Fibroblast of skin of abdomen (primary cell): ENCODE measurements around the gene BCO1. TPM values are rescaled to one million over a fixed set of nuclear protein-coding genes. Genes with fewer than 3 reads are reported as not detected.
"Not testable (repeated sequence)": the region's sequence is repeated elsewhere in the genome, so short reads cannot be mapped to it uniquely, and the experiment has no call there.

ENCODE experiments used
- DNase-seq: peaks from one replicate; pipeline ENCODE4 v3.0.0-alpha.2; 2013
- polyA plus RNA-seq, 2 experiments: library from polyadenylated mRNA; unstranded; fragments of 120-200 nt; gene quantifications; one replicate each; pipeline ENCODE4 v1.2.1, GENCODE V29; 2013; ENCODE audit not compliant: insufficient read length in 2 of 2

The BCO1 gene
- polyA plus RNA-seq (2013, experiment 1 of 2; ENCODE audit: insufficient read length) = not detected
- polyA plus RNA-seq (2013, experiment 2 of 2; ENCODE audit: insufficient read length) = not detected

- peak; percentile 59 for DNase-seq
Measured at GRCh38 chr16:81238296-81239011, at the start of gene BCO1. BCO1 (plus strand) TSS chr16:81238689; CDS start chr16:81238909, 220 bp downstream.

- no peak for DNase-seq
Measured at GRCh38 chr16:81189100-81189664, 49.3 kb upstream of the BCO1 start.

DNA sequence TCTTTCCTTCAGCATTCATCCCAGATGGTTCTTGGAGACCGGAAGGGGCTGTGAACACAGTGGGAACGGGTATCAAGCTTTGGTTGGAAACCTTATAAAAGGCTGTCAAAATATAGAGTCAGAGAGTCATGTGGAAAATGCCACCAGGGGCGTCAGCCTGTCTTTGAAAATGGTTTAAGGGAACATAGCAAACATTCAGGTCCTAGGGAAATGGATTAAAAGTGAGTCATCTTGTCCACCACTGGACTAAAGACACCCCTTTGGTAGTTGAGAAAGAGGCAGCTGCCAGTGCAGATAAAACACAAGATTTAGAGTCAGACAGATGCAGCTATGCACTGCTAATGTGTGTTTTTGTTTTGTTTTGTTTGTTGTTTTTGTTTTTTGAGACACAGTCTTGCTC is 47.8 kb upstream of the BCO1 start:
- peak; percentile 47 for DNase-seq

DNA sequence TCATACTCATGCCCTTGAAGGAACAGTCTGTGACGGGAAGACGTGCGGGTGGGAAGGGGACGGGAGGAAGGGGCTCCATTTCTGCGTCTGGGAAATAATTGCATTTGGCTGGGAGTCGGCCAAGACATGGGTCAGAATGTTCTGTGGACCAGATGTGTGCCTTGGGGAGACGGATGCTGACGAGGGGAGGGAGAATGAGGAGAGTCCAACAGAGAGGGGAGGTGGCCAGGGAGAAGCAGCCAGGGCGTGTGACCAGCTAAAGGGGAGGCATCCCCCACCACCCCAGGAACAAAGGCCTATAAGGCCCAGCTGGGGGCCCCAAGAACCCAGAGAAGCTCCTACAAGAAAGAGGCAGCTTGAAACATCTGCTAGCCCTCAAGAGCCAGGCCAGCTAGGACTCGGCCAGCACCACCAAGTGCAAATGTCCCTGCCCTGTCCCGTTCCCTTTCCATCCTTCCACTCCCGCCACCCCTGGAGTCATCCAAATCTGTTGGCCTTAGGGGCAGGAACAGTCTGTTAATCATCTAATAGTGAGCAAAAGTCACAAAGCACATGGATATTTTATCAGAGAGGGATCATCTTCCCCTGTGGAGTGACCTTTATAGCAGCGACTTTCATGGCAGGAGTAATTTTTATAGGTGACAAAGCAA is 42.5 kb upstream of the BCO1 start:
- DNase-seq = no peak

GRCh38 chr16:81198635-81199034 is 39.9 kb upstream of the BCO1 start:
- DNase-seq = no peak

DNA sequence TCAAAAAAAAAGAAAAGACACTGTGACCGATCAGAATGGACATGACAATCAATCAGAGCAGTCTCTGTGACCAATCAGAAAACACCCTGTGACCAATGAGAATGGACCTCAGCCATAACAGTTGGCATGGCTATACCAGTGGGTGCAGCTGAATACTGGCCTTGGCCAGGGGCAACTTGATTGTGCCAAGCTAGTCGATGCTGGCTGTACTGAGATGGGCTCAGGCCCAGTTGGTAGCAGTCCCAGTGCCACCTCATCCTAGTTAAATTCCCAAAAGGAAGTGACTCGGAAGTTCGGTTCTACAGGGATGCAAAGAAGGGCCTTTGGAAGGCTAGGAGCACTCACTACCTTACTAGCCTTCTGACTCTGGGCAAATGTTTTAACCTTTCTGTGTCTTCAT is 37.2 kb upstream of the BCO1 start:
- DNase-seq = no peak

DNA sequence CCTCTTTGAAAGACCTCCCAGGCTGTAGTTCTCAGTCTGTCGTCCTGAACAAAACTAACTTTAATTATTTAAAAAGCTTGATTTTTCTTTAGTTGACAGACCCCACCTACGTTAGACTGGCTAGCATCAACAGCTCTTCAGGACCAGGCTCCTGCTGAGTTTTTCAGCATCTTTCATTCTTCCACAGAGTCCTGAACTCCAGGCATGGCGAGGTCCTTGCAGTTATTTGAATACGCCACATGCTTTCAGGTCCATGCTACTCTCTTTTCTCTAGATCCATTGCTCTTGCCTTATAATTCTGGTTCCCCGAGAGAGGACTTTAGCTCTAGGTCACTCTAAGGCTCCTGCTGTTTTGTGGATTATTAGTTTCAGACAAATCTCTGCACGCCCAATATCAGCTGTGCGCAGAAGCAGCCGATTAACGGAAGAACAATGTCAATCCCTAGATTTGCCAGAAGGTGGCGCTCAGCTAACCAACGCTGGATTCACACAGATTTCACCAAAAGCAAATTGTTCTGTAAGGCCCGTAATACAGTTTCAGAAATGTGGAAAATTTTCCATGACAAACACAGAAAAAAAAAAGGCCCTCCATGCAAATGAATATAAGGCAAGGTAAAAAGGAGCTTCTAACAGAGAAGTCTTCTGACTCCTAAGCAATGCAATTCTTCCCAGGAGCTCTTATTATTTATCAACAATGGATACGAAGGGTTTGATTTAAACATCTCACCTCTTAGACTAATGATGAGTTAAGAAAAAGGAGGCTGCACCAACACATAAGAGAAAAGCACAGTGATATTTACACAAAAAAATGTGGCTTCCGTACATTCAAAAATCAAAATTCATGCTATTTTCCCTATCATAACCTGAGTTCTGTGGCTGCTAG is 33.5 kb upstream of the BCO1 start:
- peak; percentile 47 for DNase-seq

GRCh38 chr16:81207076-81207475 is 31.4 kb upstream of the BCO1 start:
- no peak for DNase-seq

GRCh38 chr16:81210807-81211206 is 27.7 kb upstream of the BCO1 start:
- DNase-seq = no peak

DNA sequence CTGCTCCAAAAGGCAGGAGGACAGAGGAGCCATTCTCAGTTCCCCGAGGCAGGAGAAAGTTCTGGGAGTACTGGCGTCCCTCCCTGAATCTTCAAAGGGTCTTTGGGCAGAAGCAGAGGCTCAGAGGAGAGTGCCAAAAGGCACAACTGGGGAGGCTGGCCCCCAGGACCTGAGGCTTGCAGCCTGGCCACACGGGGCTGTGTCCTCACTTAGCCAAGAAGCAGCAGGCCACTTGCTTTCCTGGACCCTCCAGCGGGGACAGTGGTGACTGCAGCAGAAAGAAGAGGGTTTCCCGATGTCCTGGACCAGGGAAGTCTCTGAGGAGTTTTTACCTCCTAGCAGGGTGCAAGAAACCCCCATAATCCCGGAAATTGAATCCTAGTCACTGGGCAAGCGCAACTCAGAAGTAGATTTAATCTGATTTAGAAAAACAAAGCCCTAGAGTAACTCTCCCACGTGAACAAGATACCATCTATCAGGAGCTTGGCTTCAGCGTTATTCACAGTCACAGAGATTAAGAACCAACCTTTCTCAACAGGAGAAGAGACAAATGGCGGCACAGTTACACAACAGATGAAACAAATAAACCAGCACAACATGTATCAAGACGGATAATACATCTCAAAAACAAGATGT is 25.5 kb upstream of the BCO1 start:
- DNase-seq = no peak

- DNase-seq = peak; percentile 12
Measured at GRCh38 chr16:81214745-81215166, 23.7 kb upstream of the BCO1 start.

- no peak for DNase-seq
Measured at GRCh38 chr16:81216114-81216513, 22.4 kb upstream of the BCO1 start.

- DNase-seq = no peak
Measured at GRCh38 chr16:81216706-81217105, 21.8 kb upstream of the BCO1 start.

DNA sequence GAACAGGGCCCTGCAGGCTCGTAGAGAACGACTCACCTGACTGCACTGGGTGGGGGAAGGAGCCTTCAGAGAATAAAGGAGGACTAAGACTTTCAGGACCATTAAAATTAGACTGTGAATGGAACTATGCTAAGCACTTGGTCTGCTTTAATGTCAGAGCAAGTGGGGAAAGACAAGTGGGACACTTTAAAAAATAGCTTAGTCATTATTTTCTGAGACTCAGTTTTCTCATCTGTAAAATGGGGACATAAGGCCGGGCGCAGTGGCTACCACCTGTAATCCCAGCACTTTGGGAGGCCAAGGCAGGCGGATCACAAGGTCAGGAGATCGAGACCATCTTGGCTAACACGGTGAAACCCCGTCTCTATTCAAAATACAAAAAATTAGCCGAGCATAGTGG is 19.3 kb upstream of the BCO1 start:
- no peak for DNase-seq

DNA sequence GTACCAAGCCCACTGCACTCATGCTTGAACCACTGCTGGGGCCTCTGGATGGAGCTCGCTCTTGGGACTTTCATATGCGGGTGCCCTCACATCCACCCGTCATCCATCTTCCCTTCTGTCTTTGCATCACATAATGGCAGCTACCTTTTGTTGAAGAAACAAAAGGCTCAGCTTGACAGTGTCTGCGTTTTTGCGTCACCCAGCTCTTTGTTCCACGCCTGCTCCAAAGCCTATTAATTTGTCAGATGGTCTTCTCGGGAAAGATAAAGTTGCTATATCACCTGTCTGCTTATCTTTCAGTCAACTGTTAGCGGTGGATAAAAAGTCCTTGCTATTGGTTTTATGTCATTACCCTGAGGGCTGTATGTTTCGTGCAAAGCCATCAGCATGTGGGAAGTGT is 18.1 kb upstream of the BCO1 start:
- DNase-seq = no peak

GRCh38 chr16:81221731-81222130 is 16.8 kb upstream of the BCO1 start:
- no peak for DNase-seq

DNA sequence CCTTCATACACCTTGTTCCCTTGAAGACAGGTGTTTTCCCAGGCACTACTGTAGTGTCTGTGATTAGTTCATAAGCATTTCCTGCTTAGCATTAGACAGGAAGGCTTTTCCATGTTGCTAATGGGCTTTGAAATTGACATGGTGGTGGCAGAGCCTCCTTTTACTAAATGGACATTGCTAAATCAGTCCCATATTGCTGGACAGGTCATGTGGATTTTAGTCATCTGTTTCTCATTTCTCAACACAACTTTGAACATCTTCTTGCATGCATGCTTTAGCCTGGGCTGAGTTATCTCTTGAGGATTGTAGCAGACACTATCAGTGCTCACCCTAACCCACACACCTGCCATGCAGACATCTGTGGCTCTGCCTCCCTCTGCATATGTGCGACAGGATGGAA is 13.7 kb upstream of the BCO1 start:
- no peak for DNase-seq

DNA sequence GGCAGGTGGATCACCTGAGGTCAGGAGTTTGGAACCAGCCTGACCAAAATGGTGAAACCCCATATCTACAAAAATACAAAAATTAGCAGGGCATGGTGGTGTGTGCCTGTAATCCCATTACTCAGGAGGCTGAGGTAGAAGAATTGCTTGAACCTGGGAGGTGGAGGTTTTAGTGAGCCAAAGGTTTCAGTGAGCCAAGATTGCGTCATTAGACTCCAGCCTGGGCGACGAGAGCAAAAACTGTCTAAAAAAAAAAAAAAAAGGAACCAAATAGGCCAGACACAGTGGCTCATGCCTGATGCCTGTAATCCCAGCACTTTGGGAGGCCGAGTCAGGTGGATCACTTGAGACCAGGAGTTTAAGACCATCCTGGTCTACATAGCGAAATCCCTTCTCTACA is 12.8 kb upstream of the BCO1 start:
- DNase-seq = not testable (repeated sequence)

DNA sequence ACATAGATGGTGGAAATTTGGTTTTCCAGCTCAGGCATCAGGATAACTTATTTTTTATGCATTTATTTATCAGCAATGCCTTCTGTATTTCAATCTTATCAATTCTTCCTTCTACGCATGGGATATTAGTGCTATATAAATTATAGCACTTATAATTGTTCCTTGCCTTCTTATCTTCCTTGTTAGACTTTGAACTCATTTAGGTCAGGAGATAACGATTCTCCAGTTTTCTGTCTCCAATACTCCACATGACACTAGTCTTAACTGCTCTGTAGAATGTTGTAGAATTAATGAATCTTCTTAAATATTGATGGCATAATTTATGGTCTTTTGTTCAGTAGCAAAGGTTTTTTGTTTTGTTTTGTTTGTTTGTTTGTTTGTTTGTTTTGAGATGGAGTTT is 10.7 kb upstream of the BCO1 start:
- DNase-seq = no peak

DNA sequence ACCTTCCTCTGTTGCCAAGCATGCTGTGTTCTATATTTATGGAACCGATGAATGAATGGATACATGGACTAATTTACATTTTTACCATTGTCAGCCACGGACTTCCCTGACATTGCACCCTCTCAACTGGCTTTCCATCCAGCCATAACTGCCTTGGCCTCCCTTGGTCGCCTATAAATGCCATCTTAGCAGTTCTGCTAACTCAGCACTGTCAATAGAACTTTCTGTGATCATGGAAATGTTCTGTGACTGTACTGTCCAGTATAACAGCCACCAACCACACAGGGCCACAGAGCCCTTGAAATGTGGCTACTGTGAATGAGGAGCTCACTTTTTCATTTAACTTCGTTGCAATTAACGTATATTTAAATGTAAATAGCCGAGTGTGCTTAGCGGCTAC is 8.7 kb upstream of the BCO1 start:
- DNase-seq = no peak

- no peak for DNase-seq
Measured at GRCh38 chr16:81231014-81231413, 7.5 kb upstream of the BCO1 start.

DNA sequence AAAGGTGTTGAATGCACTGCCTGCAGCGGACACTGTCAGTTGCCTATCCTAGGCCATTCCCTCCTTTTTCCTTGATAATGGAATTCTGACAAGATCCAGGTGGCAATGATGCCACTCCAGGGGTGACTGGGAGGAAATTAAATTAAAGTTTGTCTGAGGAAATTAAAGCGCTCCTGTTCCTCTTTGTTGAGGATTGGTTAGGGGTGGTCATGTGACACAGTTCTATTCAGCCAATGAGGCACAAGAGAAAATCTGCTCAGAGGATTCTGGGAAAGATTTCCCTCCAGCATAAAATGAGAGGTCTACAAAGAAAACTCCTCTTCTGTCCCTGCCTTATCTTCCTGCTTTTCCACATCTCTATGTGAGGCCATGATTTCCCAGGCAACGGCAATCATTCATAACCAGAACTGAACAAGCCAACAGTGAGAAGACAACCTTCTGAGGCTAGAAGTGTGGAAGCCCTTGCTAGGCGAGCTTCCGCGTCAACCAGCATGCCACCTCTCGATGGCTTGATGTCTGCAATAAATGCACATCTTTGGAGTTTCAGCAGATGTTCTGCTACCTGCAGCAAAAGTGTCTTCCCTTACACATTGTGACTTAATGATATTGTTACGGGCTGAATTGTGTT is 5.6 kb upstream of the BCO1 start:
- DNase-seq = no peak
